Activated naive CD4-positive, alpha-beta T cell treated with Interleukin-2 at 50 U/mL for 16 hours (primary cell): ENCODE data around the gene TBC1D28.
"Not testable (repeated sequence)": the region's sequence is repeated elsewhere in the genome, so short reads cannot be mapped to it uniquely, and the experiment has no call there.

Experiments used
- DNase-seq: peaks from one replicate; pipeline ENCODE4 v3.0.0-alpha.2; 2020

Gene TBC1D28

GRCh38 chr17:18593138-18593537, 51.1 kb downstream of the TBC1D28 start:
- DNase-seq: not testable (repeated sequence)
